Right atrium auricular region (tissue), 2 donors: ENCODE results near the gene PTPRA. TPM values are rescaled to one million over a fixed set of nuclear protein-coding genes. Genes with fewer than 3 reads are reported as not detected.

Experiments used
- DNase-seq: peaks from one replicate; pipeline ENCODE4 v3.0.0-alpha.2; 2019; ENCODE audit warnings: low spot score
- H3K27ac ChIP-seq, 2 donors: fragments of 200-600 bp; sonication (generic); 1 replicate in 1 of 2; 2 replicates in 1 of 2; pipeline ENCODE4 v1.5.1; 2016 to 2019
- H3K27me3 ChIP-seq, 2 donors: fragments of 200-600 bp; sonication (generic); one replicate each; pipeline versions ENCODE4 v1.5.1 to v1.6.0; 2017 to 2019
- H3K36me3 ChIP-seq: fragments of 200-600 bp; sonication (generic); one replicate; pipeline ENCODE4 v1.5.1; 2016
- H3K4me1 ChIP-seq, 2 donors: fragments of 200-600 bp; sonication (generic); one replicate each; pipeline versions ENCODE4 v1.5.1 to v1.6.0; 2017 to 2019
- H3K4me3 ChIP-seq, 2 donors: fragments of 200-600 bp; sonication (generic); 1 replicate in 1 of 2; 2 replicates in 1 of 2; pipeline ENCODE4 v1.5.1; 2017 to 2019; ENCODE audit warnings: mild to moderate bottlenecking in 1 of 2, moderate library complexity in 1 of 2
- H3K9me3 ChIP-seq, 2 donors: fragments of 200-600 bp; sonication (generic); one replicate each; pipeline ENCODE4 v1.5.1; 2019
- CTCF ChIP-seq, 2 donors: fragments of 200-600 bp; sonication (generic); IDR thresholded peaks; one replicate each; pipeline ENCODE4 v1.5.1; 2019; ENCODE audit warnings: antibody characterized with exemption in 2 of 2
- total RNA-seq, 2 donors: library from RNA; depleted of rRNA; stranded (reverse); fragments of >200 nt; gene quantifications; one replicate each; pipeline ENCODE4 v1.1.0, GENCODE V29; 2016

PTPRA gene
- total RNA-seq, 2 donors from 2014 or later: 32.8 to 46.0 TPM

GRCh38 chr20:2942439-2942838 lies 69.2 kb downstream of the PTPRA start:
- Histone ChIP-seq H3K4me1 (peaks cover 0 to 20% of the 10 kb centered on the region in 2 donors), H3K27ac (no peak overlapping the region), H3K36me3 (no peaks in the 10 kb centered on the region), H3K9me3 (no peaks in the 10 kb centered on the region), H3K4me3 (no peak overlapping the region), H3K27me3 (no peaks in the 10 kb centered on the region)
- no peak for DNase-seq
- no peak for TF ChIP-seq CTCF (IDR thresholded peaks at IDR 0.05)

GRCh38 chr20:2946988-2947961 lies 74.0 kb downstream of the PTPRA start:
- Histone ChIP-seq H3K4me3 (no peak overlapping the region), H3K9me3 (no peaks in the 10 kb centered on the region), H3K4me1 (peaks cover 0 to 9% of the 10 kb centered on the region in 2 donors), H3K27me3 (no peaks in the 10 kb centered on the region), H3K27ac (no peak overlapping the region), H3K36me3 (peaks cover 4% of the 10 kb centered on the region)
- DNase-seq: no peak
- TF ChIP-seq CTCF (IDR thresholded peaks at IDR 0.05): no peak

- no peak for TF ChIP-seq CTCF (IDR thresholded peaks at IDR 0.05)
- Histone ChIP-seq H3K27ac (no peak overlapping the region), H3K36me3 (peaks cover 4% of the 10 kb centered on the region), H3K4me1 (no peaks in the 10 kb centered on the region), H3K9me3 (no peaks in the 10 kb centered on the region), H3K4me3 (no peak overlapping the region), H3K27me3 (no peaks in the 10 kb centered on the region)
- DNase-seq: no peak
Measured at GRCh38 chr20:2948968-2949367, 75.7 kb downstream of the PTPRA start.

GRCh38 chr20:2952766-2953165 lies 79.5 kb downstream of the PTPRA start:
- H3K36me3 ChIP-seq: peaks cover 4% of the 10 kb centered on the region
- H3K4me3 ChIP-seq: no peak overlapping the region
- H3K27me3 ChIP-seq: no peaks in the 10 kb centered on the region
- H3K27ac ChIP-seq: no peak overlapping the region
- DNase-seq: no peak
- no peaks in the 10 kb centered on the region for H3K9me3 ChIP-seq
- H3K4me1 ChIP-seq: peaks cover 0 to 5% of the 10 kb centered on the region in 2 donors
- no peak for TF ChIP-seq CTCF (IDR thresholded peaks at IDR 0.05)

GRCh38 chr20:2955257-2955970 lies 82.1 kb downstream of the PTPRA start:
- Histone ChIP-seq H3K36me3 (no peaks in the 10 kb centered on the region), H3K4me3 (no peak overlapping the region), H3K9me3 (no peaks in the 10 kb centered on the region), H3K27ac (no peak overlapping the region), H3K4me1 (peaks cover 0 to 5% of the 10 kb centered on the region in 2 donors), H3K27me3 (no peaks in the 10 kb centered on the region)
- DNase-seq: no peak
- TF ChIP-seq CTCF (IDR thresholded peaks at IDR 0.05): no peak
